Upper lobe of left lung (tissue), 4 donors: ENCODE measurements around the gene GADD45A.

ENCODE experiments used
- EP300 ChIP-seq, 4 donors: sonication (generic); formaldehyde crosslinking; IDR thresholded peaks; one replicate each; pipeline ENCODE4 v1.5.1; 2017; ENCODE audit warnings: antibody characterized with exemption in 4 of 4, control low read depth in 2 of 4
- POLR2A ChIP-seq, 4 donors: fragments of 450-650 bp; IDR thresholded peaks; one replicate each; pipeline ENCODE4 v1.5.1; 2016 to 2017; ENCODE audit warnings: antibody characterized with exemption in 4 of 4, mild to moderate bottlenecking in 2 of 4
- POLR2AphosphoS5 ChIP-seq, 2 donors: sonication (generic); formaldehyde crosslinking; IDR thresholded peaks; one replicate each; pipeline ENCODE4 v1.5.1; 2017; ENCODE audit warnings: antibody characterized with exemption in 2 of 2
- TF ChIP-seq, protein P1 (sequence below), 6 experiments: fragments of 450-650 bp in 4 of 6; fragments of 200-600 bp in 2 of 6; sonication (generic) in 2 of 6; IDR thresholded peaks; one replicate each; pipeline ENCODE4 v1.5.1; 2016 to 2019; ENCODE audit warnings: antibody characterized with exemption in 6 of 6

- TF ChIP-seq, protein P1, sequence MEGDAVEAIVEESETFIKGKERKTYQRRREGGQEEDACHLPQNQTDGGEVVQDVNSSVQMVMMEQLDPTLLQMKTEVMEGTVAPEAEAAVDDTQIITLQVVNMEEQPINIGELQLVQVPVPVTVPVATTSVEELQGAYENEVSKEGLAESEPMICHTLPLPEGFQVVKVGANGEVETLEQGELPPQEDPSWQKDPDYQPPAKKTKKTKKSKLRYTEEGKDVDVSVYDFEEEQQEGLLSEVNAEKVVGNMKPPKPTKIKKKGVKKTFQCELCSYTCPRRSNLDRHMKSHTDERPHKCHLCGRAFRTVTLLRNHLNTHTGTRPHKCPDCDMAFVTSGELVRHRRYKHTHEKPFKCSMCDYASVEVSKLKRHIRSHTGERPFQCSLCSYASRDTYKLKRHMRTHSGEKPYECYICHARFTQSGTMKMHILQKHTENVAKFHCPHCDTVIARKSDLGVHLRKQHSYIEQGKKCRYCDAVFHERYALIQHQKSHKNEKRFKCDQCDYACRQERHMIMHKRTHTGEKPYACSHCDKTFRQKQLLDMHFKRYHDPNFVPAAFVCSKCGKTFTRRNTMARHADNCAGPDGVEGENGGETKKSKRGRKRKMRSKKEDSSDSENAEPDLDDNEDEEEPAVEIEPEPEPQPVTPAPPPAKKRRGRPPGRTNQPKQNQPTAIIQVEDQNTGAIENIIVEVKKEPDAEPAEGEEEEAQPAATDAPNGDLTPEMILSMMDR (IDR thresholded peaks at IDR 0.05) = no peak
- TF ChIP-seq EP300 (IDR thresholded peaks at IDR 0.05) (no peak), POLR2AphosphoS5 (IDR thresholded peaks at IDR 0.05) (no peak), POLR2A (IDR thresholded peaks at IDR 0.05) (no peak)
These were observed 12.7 kb upstream of the GADD45A start for GRCh38 chr1:67672260-67672803.
